GM21786 (cell line): ENCODE data around the gene PDIA5.
A peak's percentile ranks its signal among the peaks of the same experiment; 100 is the strongest.
"Not testable (repeated sequence)": the region's sequence is repeated elsewhere in the genome, so short reads cannot be mapped to it uniquely, and the experiment has no call there.

Source experiments
- ATAC-seq: cut with Tn5 transposase; IDR thresholded peaks from one replicate; pipeline ENCODE4 v1.9.1; 2021; ENCODE audit not compliant: unreplicated experiment

Gene PDIA5

GRCh38 chr3:123143669-123144411 lies 77.0 kb downstream of the PDIA5 start:
- no peak for ATAC-seq

- no peak for ATAC-seq
These were observed 81.1 kb downstream of the PDIA5 start for GRCh38 chr3:123147754-123148535.

- ATAC-seq, result no peak
These were observed 81.9 kb downstream of the PDIA5 start for GRCh38 chr3:123148772-123149171.

GRCh38 chr3:123149525-123149924 lies 82.7 kb downstream of the PDIA5 start:
- ATAC-seq, result no peak

- no peak for ATAC-seq
These were observed 83.8 kb downstream of the PDIA5 start for GRCh38 chr3:123150449-123151215.

GRCh38 chr3:123151251-123151705 lies 84.5 kb downstream of the PDIA5 start:
- no peak for ATAC-seq

- ATAC-seq, result not testable (repeated sequence)
These were observed 85.1 kb downstream of the PDIA5 start for GRCh38 chr3:123151853-123152420.

- peak; percentile 37 for ATAC-seq
These were observed 85.9 kb downstream of the PDIA5 start for GRCh38 chr3:123152687-123153086.

GRCh38 chr3:123153125-123154019 lies 86.5 kb downstream of the PDIA5 start:
- ATAC-seq, result peak; percentile 64

- ATAC-seq, result no peak
These were observed 87.5 kb downstream of the PDIA5 start for GRCh38 chr3:123154020-123154985.

- no peak for ATAC-seq
These were observed 88.7 kb downstream of the PDIA5 start for GRCh38 chr3:123155471-123156011.

- ATAC-seq, result no peak
These were observed 89.6 kb downstream of the PDIA5 start for GRCh38 chr3:123156276-123156995.

GRCh38 chr3:123157209-123157597 lies 90.4 kb downstream of the PDIA5 start:
- no peak for ATAC-seq

GRCh38 chr3:123157598-123158287 lies 90.9 kb downstream of the PDIA5 start:
- no peak for ATAC-seq

GRCh38 chr3:123158330-123158729 lies 91.5 kb downstream of the PDIA5 start:
- no peak for ATAC-seq

GRCh38 chr3:123158899-123159390 lies 92.1 kb downstream of the PDIA5 start:
- no peak for ATAC-seq

- no peak for ATAC-seq
These were observed 93.3 kb downstream of the PDIA5 start for GRCh38 chr3:123159926-123160635.
